Measurements from ENCODE around the gene DDIT4L.
A peak's percentile ranks its signal among the peaks of the same experiment; 100 is the strongest.
"Not testable (repeated sequence)": the region's sequence is repeated elsewhere in the genome, so short reads cannot be mapped to it uniquely, and the experiment has no call there.

Gene DDIT4L

GRCh38 chr4:100166297-100167039 is 23.8 kb downstream of the DDIT4L start:
- no peak for DNase-seq

- DNase-seq: peak in 1 of 5 experiments; percentile 91
Measured at GRCh38 chr4:100165809-100166208, 24.5 kb downstream of the DDIT4L start.

- peak in 1 of 5 experiments; percentile 61 for DNase-seq
Measured at GRCh38 chr4:100164808-100165760, 25.2 kb downstream of the DDIT4L start.

- DNase-seq: peak in 1 of 5 experiments; percentile 43
Measured at GRCh38 chr4:100162027-100162685, 28.1 kb downstream of the DDIT4L start.

GRCh38 chr4:100149190-100149589 is 41.1 kb downstream of the DDIT4L start:
- peak in 1 of 5 experiments; percentile 44 for DNase-seq

- peak in 1 of 5 experiments; percentile 91 for DNase-seq
Measured at GRCh38 chr4:100147684-100148083, 42.6 kb downstream of the DDIT4L start.

GRCh38 chr4:100147198-100147597 is 43.1 kb downstream of the DDIT4L start:
- peak in 1 of 5 experiments; percentile 81 for DNase-seq

- no peak for DNase-seq
Measured at GRCh38 chr4:100146756-100147155, 43.5 kb downstream of the DDIT4L start.

GRCh38 chr4:100137320-100137719 is 52.9 kb downstream of the DDIT4L start:
- not testable (repeated sequence) for DNase-seq
